HG02870 (cell line): ENCODE measurements around the gene SUSD2.
A peak's percentile ranks its signal among the peaks of the same experiment; 100 is the strongest.

Experiments
- ATAC-seq: cut with Tn5 transposase; IDR thresholded peaks from one replicate; pipeline ENCODE4 v1.9.1; 2021; ENCODE audit warnings: mild to moderate bottlenecking, moderate library complexity; ENCODE audit not compliant: unreplicated experiment

SUSD2 gene

GRCh38 chr22:24153353-24153752 lies 27.9 kb upstream of the SUSD2 start:
- ATAC-seq = no peak

- ATAC-seq = no peak
Measured at GRCh38 chr22:24153959-24154358, 27.3 kb upstream of the SUSD2 start.

- no peak for ATAC-seq
Measured at GRCh38 chr22:24154826-24155225, 26.5 kb upstream of the SUSD2 start.

- ATAC-seq = no peak
Measured at GRCh38 chr22:24155627-24156140, 25.6 kb upstream of the SUSD2 start.

- ATAC-seq = no peak
Measured at GRCh38 chr22:24156141-24156912, 25.0 kb upstream of the SUSD2 start.

GRCh38 chr22:24156913-24157821 lies 24.1 kb upstream of the SUSD2 start:
- peak; percentile 80 for ATAC-seq

- no peak for ATAC-seq
Measured at GRCh38 chr22:24157822-24158135, 23.5 kb upstream of the SUSD2 start.

GRCh38 chr22:24159650-24160049 lies 21.6 kb upstream of the SUSD2 start:
- ATAC-seq = no peak

GRCh38 chr22:24160546-24160945 lies 20.7 kb upstream of the SUSD2 start:
- ATAC-seq = no peak

GRCh38 chr22:24161485-24161884 lies 19.8 kb upstream of the SUSD2 start:
- no peak for ATAC-seq

- ATAC-seq = no peak
Measured at GRCh38 chr22:24161909-24162308, 19.4 kb upstream of the SUSD2 start.

- no peak for ATAC-seq
Measured at GRCh38 chr22:24162436-24162835, 18.9 kb upstream of the SUSD2 start.

GRCh38 chr22:24164243-24164642 lies 17.0 kb upstream of the SUSD2 start:
- no peak for ATAC-seq

- ATAC-seq = no peak
Measured at GRCh38 chr22:24164940-24165339, 16.3 kb upstream of the SUSD2 start.

GRCh38 chr22:24165673-24166072 lies 15.6 kb upstream of the SUSD2 start:
- no peak for ATAC-seq

- no peak for ATAC-seq
Measured at GRCh38 chr22:24166811-24167210, 14.5 kb upstream of the SUSD2 start.

- no peak for ATAC-seq
Measured at GRCh38 chr22:24169439-24170058, 11.7 kb upstream of the SUSD2 start.

- no peak for ATAC-seq
Measured at GRCh38 chr22:24170188-24170587, 11.1 kb upstream of the SUSD2 start.

- no peak for ATAC-seq
Measured at GRCh38 chr22:24170632-24171031, 10.7 kb upstream of the SUSD2 start.

GRCh38 chr22:24171822-24172221 lies 9.5 kb upstream of the SUSD2 start:
- ATAC-seq = no peak

- no peak for ATAC-seq
Measured at GRCh38 chr22:24175160-24175808, 6.0 kb upstream of the SUSD2 start.
